ENCODE data around the gene EMP3.
"Not testable (repeated sequence)": the region's sequence is repeated elsewhere in the genome, so short reads cannot be mapped to it uniquely, and the experiment has no call there.

EMP3 gene

DNA sequence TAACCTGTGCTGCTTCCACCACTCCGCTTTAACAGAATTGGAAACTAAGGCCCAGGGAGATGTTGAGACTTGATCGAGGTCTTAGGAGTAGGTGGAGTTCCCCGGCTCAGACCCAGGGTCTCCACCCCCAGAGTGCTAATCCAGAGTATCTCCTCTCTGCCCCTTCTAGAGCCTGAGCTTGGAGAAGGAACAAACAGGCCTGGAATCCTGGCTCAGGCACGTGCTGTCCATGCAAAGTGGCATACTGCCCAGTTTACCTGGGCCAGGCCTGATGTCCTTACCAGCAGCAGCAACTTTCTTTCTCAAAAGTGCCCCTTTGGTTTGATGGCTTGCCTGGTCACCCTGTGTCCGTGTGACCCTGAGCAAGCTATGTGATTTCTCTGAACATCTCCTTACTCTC, 42.5 kb downstream of the EMP3 start:
- no peak overlapping the region for H3K9ac ChIP-seq (ENCODE audit: low read length)
- H3K4me3 ChIP-seq (ENCODE audit: low read length) = no peak overlapping the region
- no peaks in the 10 kb centered on the region for H3K9me3 ChIP-seq (ENCODE audit: control insufficient read depth, low read depth, low read length)
- no peak overlapping the region for H3K27ac ChIP-seq (ENCODE audit: low read length)
- H3K27me3 ChIP-seq (ENCODE audit: control insufficient read depth, insufficient read depth, low read length) = no peaks in the 10 kb centered on the region
- no peaks in the 10 kb centered on the region for H3K36me3 ChIP-seq (ENCODE audit: control insufficient read depth, low read depth, low read length)
- H3K4me1 ChIP-seq (ENCODE audit: control insufficient read depth, low read depth, low read length) = peaks cover 3% of the 10 kb centered on the region

DNA sequence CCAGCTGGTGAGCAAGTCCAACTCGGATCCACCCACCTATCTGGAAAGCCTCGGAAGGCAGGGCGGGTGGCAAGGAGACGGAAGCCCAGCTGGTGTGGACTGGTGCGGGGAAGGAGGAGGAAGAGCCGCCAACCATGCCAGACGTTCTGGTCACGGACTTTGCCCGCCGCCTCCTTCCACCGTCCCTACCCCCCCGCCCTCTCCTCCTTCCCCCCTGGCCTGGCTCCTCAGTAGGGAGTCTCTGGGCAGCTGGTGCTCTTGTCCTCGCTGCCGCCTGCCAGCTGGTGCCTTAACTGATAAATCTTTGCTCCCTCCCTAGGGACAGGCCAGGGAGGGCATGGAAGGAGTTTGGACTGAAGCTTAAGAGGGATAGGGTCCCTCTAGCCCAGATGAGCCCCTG, 43.6 kb downstream of the EMP3 start:
- Histone ChIP-seq H3K27ac (ENCODE audit: low read length) (no peak overlapping the region), H3K9ac (ENCODE audit: low read length) (no peak overlapping the region), H3K36me3 (ENCODE audit: control insufficient read depth, low read depth, low read length) (no peaks in the 10 kb centered on the region), H3K4me3 (ENCODE audit: low read length) (no peak overlapping the region), H3K27me3 (ENCODE audit: control insufficient read depth, insufficient read depth, low read length) (no peaks in the 10 kb centered on the region), H3K9me3 (ENCODE audit: control insufficient read depth, low read depth, low read length) (no peaks in the 10 kb centered on the region), H3K4me1 (ENCODE audit: control insufficient read depth, low read depth, low read length) (peaks cover 3% of the 10 kb centered on the region)

DNA sequence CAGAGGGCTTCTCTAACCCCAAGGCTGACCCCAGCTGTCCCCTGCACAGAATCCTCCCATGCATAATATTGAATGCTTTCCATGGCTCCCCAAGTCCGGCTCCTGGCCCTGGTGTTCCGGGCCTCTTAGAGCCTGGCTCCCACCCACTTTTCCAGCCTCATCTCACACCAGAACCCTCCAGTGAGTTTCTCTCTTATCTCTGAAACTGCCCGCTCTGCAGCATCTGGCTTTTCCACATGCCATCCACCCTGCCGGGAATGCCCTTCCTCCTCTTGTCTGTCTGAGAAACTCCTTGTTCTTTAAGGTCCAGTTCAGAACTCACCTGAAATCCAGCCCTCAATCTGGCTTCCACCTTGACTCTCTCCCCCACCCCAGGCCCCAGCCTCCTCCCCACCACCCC, 45.6 kb downstream of the EMP3 start:
- Histone ChIP-seq H3K27me3 (ENCODE audit: control insufficient read depth, insufficient read depth, low read length) (no peaks in the 10 kb centered on the region), H3K36me3 (ENCODE audit: control insufficient read depth, low read depth, low read length) (no peaks in the 10 kb centered on the region), H3K27ac (ENCODE audit: low read length) (no peak overlapping the region), H3K9me3 (ENCODE audit: control insufficient read depth, low read depth, low read length) (no peaks in the 10 kb centered on the region), H3K4me3 (ENCODE audit: low read length) (no peak overlapping the region), H3K9ac (ENCODE audit: low read length) (no peak overlapping the region), H3K4me1 (ENCODE audit: control insufficient read depth, low read depth, low read length) (no peaks in the 10 kb centered on the region)

DNA sequence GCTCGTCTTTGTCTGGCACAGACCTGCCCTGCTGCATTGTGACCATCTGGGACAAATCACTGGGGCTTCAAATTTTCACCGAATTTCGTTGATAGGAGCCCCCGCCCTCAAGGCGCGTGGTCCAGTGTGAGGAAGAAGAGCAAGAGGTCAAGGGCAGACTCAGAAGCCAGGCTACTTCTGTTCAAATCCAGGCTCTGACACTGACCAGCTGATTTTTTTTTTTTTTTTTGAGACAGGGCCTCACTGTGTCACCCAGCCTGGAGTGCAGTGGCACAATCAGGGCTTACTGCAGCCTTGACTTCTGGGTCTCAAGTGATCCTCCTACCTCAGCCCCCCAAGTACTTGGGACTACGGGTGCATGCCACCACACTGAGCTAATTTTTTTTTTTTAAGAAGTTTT, 46.0 kb downstream of the EMP3 start:
- no peaks in the 10 kb centered on the region for H3K9me3 ChIP-seq (ENCODE audit: control insufficient read depth, low read depth, low read length)
- H3K27ac ChIP-seq (ENCODE audit: low read length) = no peak overlapping the region
- H3K4me3 ChIP-seq (ENCODE audit: low read length) = no peak overlapping the region
- H3K4me1 ChIP-seq (ENCODE audit: control insufficient read depth, low read depth, low read length) = no peaks in the 10 kb centered on the region
- no peaks in the 10 kb centered on the region for H3K27me3 ChIP-seq (ENCODE audit: control insufficient read depth, insufficient read depth, low read length)
- H3K36me3 ChIP-seq (ENCODE audit: control insufficient read depth, low read depth, low read length) = no peaks in the 10 kb centered on the region
- no peak overlapping the region for H3K9ac ChIP-seq (ENCODE audit: low read length)

DNA sequence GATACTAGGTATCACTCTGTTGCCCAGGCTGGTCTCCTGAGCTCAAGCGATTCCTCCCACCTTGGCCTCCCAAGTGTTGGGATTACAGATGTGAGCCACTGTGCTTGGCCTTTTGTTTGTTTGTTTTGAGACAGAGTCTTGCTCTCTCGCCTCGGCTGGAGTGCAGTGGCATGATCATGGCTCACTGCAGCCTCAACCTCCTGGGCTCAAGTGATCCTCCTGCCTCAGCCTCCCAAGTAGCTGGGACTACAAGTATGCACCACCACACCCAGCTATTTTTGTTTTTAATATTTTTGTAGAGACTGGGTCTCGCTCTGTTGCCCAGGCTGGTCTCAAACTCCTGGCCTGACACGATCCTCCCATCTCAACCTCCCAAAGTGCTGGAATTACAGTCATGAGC, 46.4 kb downstream of the EMP3 start:
- H3K9ac ChIP-seq (ENCODE audit: low read length); H3K36me3 ChIP-seq (ENCODE audit: control insufficient read depth, low read depth, low read length); H3K27me3 ChIP-seq (ENCODE audit: control insufficient read depth, insufficient read depth, low read length); H3K4me3 ChIP-seq (ENCODE audit: low read length); H3K4me1 ChIP-seq (ENCODE audit: control insufficient read depth, low read depth, low read length); H3K27ac ChIP-seq (ENCODE audit: low read length); H3K9me3 ChIP-seq (ENCODE audit: control insufficient read depth, low read depth, low read length): not testable (repeated sequence)

DNA sequence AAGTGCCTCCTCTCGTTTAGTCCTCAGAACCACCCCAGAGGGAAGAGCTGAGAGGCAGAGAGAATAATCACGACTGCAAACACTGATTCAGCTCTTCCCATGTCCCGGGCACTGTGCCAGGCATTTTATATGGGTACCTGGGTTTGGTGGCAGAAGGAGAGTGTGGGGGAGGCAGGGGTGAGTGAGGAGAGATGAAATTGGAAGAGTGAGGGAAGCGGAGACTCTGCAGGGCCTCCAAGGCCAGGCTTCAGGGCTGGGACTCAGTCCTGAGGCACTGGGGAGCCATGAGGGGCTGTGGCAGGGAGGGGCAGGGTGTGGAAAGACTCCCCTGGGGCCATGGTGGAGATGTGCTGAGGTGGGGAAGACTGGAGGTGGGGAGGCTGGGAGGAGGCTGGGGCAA, 47.6 kb downstream of the EMP3 start:
- Histone ChIP-seq H3K4me3 (ENCODE audit: low read length) (no peak overlapping the region), H3K4me1 (ENCODE audit: control insufficient read depth, low read depth, low read length) (no peaks in the 10 kb centered on the region), H3K27ac (ENCODE audit: low read length) (no peak overlapping the region), H3K9me3 (ENCODE audit: control insufficient read depth, low read depth, low read length) (no peaks in the 10 kb centered on the region), H3K27me3 (ENCODE audit: control insufficient read depth, insufficient read depth, low read length) (no peaks in the 10 kb centered on the region), H3K9ac (ENCODE audit: low read length) (no peak overlapping the region), H3K36me3 (ENCODE audit: control insufficient read depth, low read depth, low read length) (no peaks in the 10 kb centered on the region)

DNA sequence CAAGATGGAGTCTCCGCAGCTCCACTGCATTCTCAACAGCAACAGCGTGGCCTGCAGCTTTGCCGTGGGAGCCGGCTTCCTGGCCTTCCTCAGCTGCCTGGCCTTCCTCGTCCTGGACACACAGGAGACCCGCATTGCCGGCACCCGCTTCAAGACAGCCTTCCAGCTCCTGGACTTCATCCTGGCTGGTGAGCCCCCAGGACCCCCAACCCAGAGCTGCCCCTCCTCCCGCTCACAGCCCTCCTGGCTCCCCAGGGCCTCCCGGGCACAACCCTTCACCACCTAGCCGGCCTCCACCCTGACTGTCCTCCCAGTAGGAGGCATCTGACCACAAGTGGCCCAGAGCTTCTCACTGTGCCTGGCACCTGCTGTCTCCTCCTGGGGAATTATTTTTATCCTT, 48.2 kb downstream of the EMP3 start:
- Histone ChIP-seq H3K36me3 (ENCODE audit: control insufficient read depth, low read depth, low read length) (no peaks in the 10 kb centered on the region), H3K27me3 (ENCODE audit: control insufficient read depth, insufficient read depth, low read length) (no peaks in the 10 kb centered on the region), H3K27ac (ENCODE audit: low read length) (no peak overlapping the region), H3K9me3 (ENCODE audit: control insufficient read depth, low read depth, low read length) (no peaks in the 10 kb centered on the region), H3K9ac (ENCODE audit: low read length) (no peak overlapping the region), H3K4me3 (ENCODE audit: low read length) (no peak overlapping the region), H3K4me1 (ENCODE audit: control insufficient read depth, low read depth, low read length) (no peaks in the 10 kb centered on the region)

DNA sequence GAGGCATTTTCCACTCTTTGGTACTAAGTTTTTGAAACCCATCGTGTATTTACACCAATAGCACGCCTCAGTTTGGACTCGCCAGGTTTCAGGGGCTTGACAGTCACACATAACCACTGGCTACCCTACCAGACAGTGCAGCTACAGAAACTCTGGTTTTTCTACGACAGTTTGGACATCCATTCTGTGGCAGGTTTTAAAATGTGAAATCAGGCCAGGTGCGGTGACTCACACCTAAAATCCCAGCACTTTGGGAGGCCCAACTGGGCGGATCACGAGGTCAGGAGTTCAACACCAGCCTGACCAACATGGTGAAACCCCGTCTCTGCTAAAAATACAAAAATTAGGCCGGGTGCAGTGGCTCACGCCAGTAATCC, 52.8 kb downstream of the EMP3 start:
- H3K4me1 ChIP-seq (ENCODE audit: control insufficient read depth, low read depth, low read length) = no peaks in the 10 kb centered on the region
- H3K9me3 ChIP-seq (ENCODE audit: control insufficient read depth, low read depth, low read length) = no peaks in the 10 kb centered on the region
- H3K27ac ChIP-seq (ENCODE audit: low read length) = no peak overlapping the region
- H3K36me3 ChIP-seq (ENCODE audit: control insufficient read depth, low read depth, low read length) = peaks cover 12% of the 10 kb centered on the region
- no peak overlapping the region for H3K4me3 ChIP-seq (ENCODE audit: low read length)
- no peak overlapping the region for H3K9ac ChIP-seq (ENCODE audit: low read length)
- no peaks in the 10 kb centered on the region for H3K27me3 ChIP-seq (ENCODE audit: control insufficient read depth, insufficient read depth, low read length)

DNA sequence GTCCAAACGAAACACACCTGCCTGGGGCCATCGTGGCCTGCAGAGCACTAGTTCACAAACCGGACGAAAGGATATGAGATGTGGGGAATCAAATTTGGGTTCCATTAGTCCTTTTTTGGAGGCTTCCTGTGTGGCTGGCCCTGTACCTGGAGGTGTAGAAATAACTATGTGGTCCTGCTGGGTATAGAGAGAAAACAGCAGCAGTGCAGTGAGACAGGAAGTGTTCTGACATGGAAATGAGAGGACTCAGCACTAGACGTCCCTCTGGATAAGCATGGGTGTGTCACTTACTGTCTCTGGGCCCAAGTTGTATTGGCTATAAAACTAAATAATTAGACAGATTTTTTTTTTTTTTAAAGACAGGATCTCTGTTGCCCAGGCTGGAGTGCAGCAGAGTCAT, 53.7 kb downstream of the EMP3 start:
- Histone ChIP-seq H3K27me3 (ENCODE audit: control insufficient read depth, insufficient read depth, low read length) (no peaks in the 10 kb centered on the region), H3K27ac (ENCODE audit: low read length) (no peak overlapping the region), H3K9ac (ENCODE audit: low read length) (no peak overlapping the region), H3K36me3 (ENCODE audit: control insufficient read depth, low read depth, low read length) (peaks cover 18% of the 10 kb centered on the region), H3K4me1 (ENCODE audit: control insufficient read depth, low read depth, low read length) (no peaks in the 10 kb centered on the region), H3K9me3 (ENCODE audit: control insufficient read depth, low read depth, low read length) (no peaks in the 10 kb centered on the region), H3K4me3 (ENCODE audit: low read length) (no peak overlapping the region)
